Vagina (tissue), 2 donors: ENCODE results near the gene PFKL.

Experiments used
- POLR2A ChIP-seq, 2 donors: fragments of 450-650 bp; IDR thresholded peaks; one replicate each; pipeline ENCODE4 v1.6.1; 2017; ENCODE audit warnings: antibody characterized with exemption in 2 of 2, mild to moderate bottlenecking in 2 of 2, moderate library complexity in 2 of 2
- POLR2AphosphoS5 ChIP-seq, 2 donors: sonication (generic); formaldehyde crosslinking; IDR thresholded peaks; one replicate each; pipeline ENCODE4 v1.9.0; 2017; ENCODE audit warnings: antibody characterized with exemption in 2 of 2, mild to moderate bottlenecking in 2 of 2, low read depth in 1 of 2; ENCODE audit not compliant: insufficient read depth in 1 of 2
- TF ChIP-seq, protein P1 (sequence below), 3 experiments: fragments of 450-650 bp in 2 of 3; fragments of 200-600 bp in 1 of 3; sonication (generic) in 1 of 3; IDR thresholded peaks; one replicate each; pipeline ENCODE4 v1.5.1; 2017 to 2019; ENCODE audit warnings: antibody characterized with exemption in 3 of 3, mild to moderate bottlenecking in 2 of 3, moderate library complexity in 2 of 3

DNA sequence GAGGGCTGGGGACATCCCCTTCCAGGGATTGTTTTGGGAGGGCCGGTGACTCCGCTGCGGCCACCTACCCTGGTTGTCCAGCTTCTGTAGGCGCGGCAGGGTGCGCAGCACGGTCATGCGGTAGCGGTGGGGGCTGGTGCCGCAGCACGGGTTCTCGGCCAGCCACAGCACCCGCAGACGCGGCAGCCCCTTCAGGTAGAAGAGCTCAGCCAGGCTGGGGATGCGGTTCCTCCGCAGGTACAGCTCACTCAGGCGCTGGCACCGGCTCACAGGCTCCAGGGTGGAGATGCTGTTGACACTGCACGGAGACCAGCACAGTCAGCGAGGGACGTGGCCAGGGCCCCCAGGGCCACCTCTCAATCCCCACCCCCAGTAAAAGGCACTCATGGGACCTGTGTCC lies 33.1 kb downstream of the PFKL start:
- TF ChIP-seq, protein P1, sequence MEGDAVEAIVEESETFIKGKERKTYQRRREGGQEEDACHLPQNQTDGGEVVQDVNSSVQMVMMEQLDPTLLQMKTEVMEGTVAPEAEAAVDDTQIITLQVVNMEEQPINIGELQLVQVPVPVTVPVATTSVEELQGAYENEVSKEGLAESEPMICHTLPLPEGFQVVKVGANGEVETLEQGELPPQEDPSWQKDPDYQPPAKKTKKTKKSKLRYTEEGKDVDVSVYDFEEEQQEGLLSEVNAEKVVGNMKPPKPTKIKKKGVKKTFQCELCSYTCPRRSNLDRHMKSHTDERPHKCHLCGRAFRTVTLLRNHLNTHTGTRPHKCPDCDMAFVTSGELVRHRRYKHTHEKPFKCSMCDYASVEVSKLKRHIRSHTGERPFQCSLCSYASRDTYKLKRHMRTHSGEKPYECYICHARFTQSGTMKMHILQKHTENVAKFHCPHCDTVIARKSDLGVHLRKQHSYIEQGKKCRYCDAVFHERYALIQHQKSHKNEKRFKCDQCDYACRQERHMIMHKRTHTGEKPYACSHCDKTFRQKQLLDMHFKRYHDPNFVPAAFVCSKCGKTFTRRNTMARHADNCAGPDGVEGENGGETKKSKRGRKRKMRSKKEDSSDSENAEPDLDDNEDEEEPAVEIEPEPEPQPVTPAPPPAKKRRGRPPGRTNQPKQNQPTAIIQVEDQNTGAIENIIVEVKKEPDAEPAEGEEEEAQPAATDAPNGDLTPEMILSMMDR (IDR thresholded peaks at IDR 0.05): no peak
- TF ChIP-seq POLR2A (IDR thresholded peaks at IDR 0.05) (no peak), POLR2AphosphoS5 (IDR thresholded peaks at IDR 0.05; ENCODE audit: insufficient read depth in 1 of 2, low read depth in 1 of 2) (no peak)
